Esophagus squamous epithelium (tissue), 5 donors: ENCODE measurements around the gene TMEM212. TPM values are rescaled to one million over a fixed set of nuclear protein-coding genes. Genes with fewer than 3 reads are reported as not detected.

Experiments
- DNase-seq: peaks from one replicate; lab custom pipeline; 2025; lab: John Stamatoyannopoulos, UW
- H3K27ac ChIP-seq, 4 donors: fragments of 200-600 bp; sonication (generic); one replicate each; pipeline ENCODE4 v1.5.1; 2016 to 2019; ENCODE audit warnings: mild to moderate bottlenecking in 1 of 4
- H3K27me3 ChIP-seq, 4 donors: fragments of 200-600 bp; sonication (generic); 1 replicate in 3 of 4; 2 replicates in 1 of 4; pipeline versions ENCODE4 v1.5.1 to v1.6.0; 2017 to 2021; ENCODE audit warnings: antibody characterized with exemption in 1 of 4
- H3K36me3 ChIP-seq, 3 donors: fragments of 200-600 bp; sonication (generic); one replicate each; pipeline ENCODE4 v1.5.1; 2016 to 2019
- H3K4me1 ChIP-seq, 3 donors: fragments of 200-600 bp; sonication (generic); one replicate each; pipeline ENCODE4 v1.5.1; 2017 to 2019
- H3K4me3 ChIP-seq, 4 donors: fragments of 200-600 bp; sonication (generic); 1 replicate in 3 of 4; 2 replicates in 1 of 4; pipeline ENCODE4 v1.5.1; 2016 to 2019; ENCODE audit warnings: mild to moderate bottlenecking in 2 of 4, moderate library complexity in 1 of 4
- H3K9me3 ChIP-seq, 3 donors: fragments of 200-600 bp; sonication (generic); one replicate each; pipeline ENCODE4 v1.5.1; 2016 to 2019
- CTCF ChIP-seq, 6 experiments: fragments of 450-650 bp in 4 of 6; fragments of 200-600 bp in 2 of 6; sonication (generic) in 2 of 6; IDR thresholded peaks; one replicate each; pipeline ENCODE4 v1.5.1; 2016 to 2019; ENCODE audit warnings: antibody characterized with exemption in 6 of 6, mild to moderate bottlenecking in 4 of 6, moderate library complexity in 4 of 6
- POLR2A ChIP-seq, 4 donors: fragments of 450-650 bp; IDR thresholded peaks; one replicate each; pipeline ENCODE4 v1.6.1; 2017; ENCODE audit warnings: antibody characterized with exemption in 4 of 4, mild to moderate bottlenecking in 4 of 4, moderate library complexity in 3 of 4
- WGBS, 2 donors: methylation state at CpG; one replicate each; pipeline ENCODE4 v1.1.5; 2018; 5-methylcytosine and 5-hydroxymethylcytosine counted together
- intact Hi-C: fragments of 100-400 bp; cut with DNase I; formaldehyde crosslinking; loops from one replicate; pipeline ENCODE4 v1.15.0; 2022
- total RNA-seq, 4 donors: library from RNA; depleted of rRNA; stranded (reverse); fragments of >200 nt; gene quantifications; one replicate each; pipeline ENCODE4 v1.1.0, GENCODE V29; 2016
- donor health status: DM: yes; HTN: yes; CAD: no.

TMEM212 gene
- total RNA-seq, 4 donors from 2014 or later = not detected

GRCh38 chr3:171846597-171846996, 3.4 kb downstream of the TMEM212 start:
- no peak for DNase-seq
- Histone ChIP-seq H3K4me3 (no peak overlapping the region), H3K27me3 (no peaks in the 10 kb centered on the region), H3K36me3 (no peaks in the 10 kb centered on the region), H3K9me3 (no peaks in the 10 kb centered on the region), H3K4me1 (no peaks in the 10 kb centered on the region), H3K27ac (no peak overlapping the region)
- TF ChIP-seq CTCF (IDR thresholded peaks at IDR 0.05) (no peak), POLR2A (IDR thresholded peaks at IDR 0.05) (no peak)
- 48 to 71% methylated on average over 2 of the region's 2 CpGs for WGBS, 2 donors
- intact Hi-C loops = no loop called here

- Histone ChIP-seq H3K36me3 (no peaks in the 10 kb centered on the region), H3K27me3 (no peaks in the 10 kb centered on the region), H3K9me3 (no peaks in the 10 kb centered on the region), H3K27ac (no peak overlapping the region), H3K4me3 (no peak overlapping the region), H3K4me1 (no peaks in the 10 kb centered on the region)
- 62 to 72% methylated on average over 6 of the region's 6 CpGs for WGBS, 2 donors
- intact Hi-C loops = no loop called here
- DNase-seq = no peak
- TF ChIP-seq POLR2A (IDR thresholded peaks at IDR 0.05) (no peak), CTCF (IDR thresholded peaks at IDR 0.05) (no peak)
Observed at GRCh38 chr3:171847133-171847532, 4.0 kb downstream of the TMEM212 start.

- Histone ChIP-seq H3K27ac (no peak overlapping the region), H3K4me3 (no peak overlapping the region), H3K9me3 (no peaks in the 10 kb centered on the region), H3K27me3 (no peaks in the 10 kb centered on the region), H3K36me3 (no peaks in the 10 kb centered on the region), H3K4me1 (no peaks in the 10 kb centered on the region)
- 48 to 68% methylated on average over 3 of the region's 3 CpGs for WGBS, 2 donors
- DNase-seq = no peak
- TF ChIP-seq POLR2A (IDR thresholded peaks at IDR 0.05) (no peak), CTCF (IDR thresholded peaks at IDR 0.05) (no peak)
- intact Hi-C loops = no loop called here
Observed at GRCh38 chr3:171847595-171848259, 4.6 kb downstream of the TMEM212 start.

- no peaks in the 10 kb centered on the region for H3K4me1 ChIP-seq
- H3K27me3 ChIP-seq = no peaks in the 10 kb centered on the region
- intact Hi-C loops = no loop called here
- 86 to 87% methylated on average over 6 of the region's 6 CpGs for WGBS, 2 donors
- H3K36me3 ChIP-seq = no peaks in the 10 kb centered on the region
- no peak overlapping the region for H3K27ac ChIP-seq
- DNase-seq = no peak
- no peak for TF ChIP-seq CTCF (IDR thresholded peaks at IDR 0.05)
- TF ChIP-seq POLR2A (IDR thresholded peaks at IDR 0.05) = no peak
- peaks cover 0 to 5% (median 4%) of the 10 kb centered on the region in 3 donors for H3K9me3 ChIP-seq
- H3K4me3 ChIP-seq = no peak overlapping the region
Observed at GRCh38 chr3:171849617-171850319, 6.6 kb downstream of the TMEM212 start.

GRCh38 chr3:171850320-171850959, 7.3 kb downstream of the TMEM212 start:
- no peaks in the 10 kb centered on the region for H3K27me3 ChIP-seq
- TF ChIP-seq POLR2A (IDR thresholded peaks at IDR 0.05) (no peak), CTCF (IDR thresholded peaks at IDR 0.05) (no peak)
- DNase-seq = no peak
- no peaks in the 10 kb centered on the region for H3K4me1 ChIP-seq
- no peak overlapping the region for H3K4me3 ChIP-seq
- intact Hi-C loops = no loop called here
- no peaks in the 10 kb centered on the region for H3K36me3 ChIP-seq
- no peak overlapping the region for H3K27ac ChIP-seq
- WGBS, 2 donors = 72 to 79% methylated on average over 6 of the region's 6 CpGs
- H3K9me3 ChIP-seq = peaks cover 0 to 10% (median 5%) of the 10 kb centered on the region in 3 donors
